AG08395 (cell line): ENCODE results near the gene FAM186B.
A peak's percentile ranks its signal among the peaks of the same experiment; 100 is the strongest.
"Not testable (repeated sequence)": the region's sequence is repeated elsewhere in the genome, so short reads cannot be mapped to it uniquely, and the experiment has no call there.

Source experiments
- DNase-seq: peaks from one replicate; pipeline ENCODE4 v3.0.0; 2012; ENCODE audit warnings: mixed read lengths, low spot score

The FAM186B gene

GRCh38 chr12:49605539-49605938, at the start of gene FAM186B:
Gene FAM186B, minus strand, starts transcription at chr12:49605639. Its CDS starts 162 bp downstream, at chr12:49605477.
- not testable (repeated sequence) for DNase-seq

- no peak for DNase-seq
These were observed 49.3 kb upstream of the FAM186B start for GRCh38 chr12:49654715-49655114.

GRCh38 chr12:49652921-49653520, 47.6 kb upstream of the FAM186B start:
- DNase-seq: no peak

DNA sequence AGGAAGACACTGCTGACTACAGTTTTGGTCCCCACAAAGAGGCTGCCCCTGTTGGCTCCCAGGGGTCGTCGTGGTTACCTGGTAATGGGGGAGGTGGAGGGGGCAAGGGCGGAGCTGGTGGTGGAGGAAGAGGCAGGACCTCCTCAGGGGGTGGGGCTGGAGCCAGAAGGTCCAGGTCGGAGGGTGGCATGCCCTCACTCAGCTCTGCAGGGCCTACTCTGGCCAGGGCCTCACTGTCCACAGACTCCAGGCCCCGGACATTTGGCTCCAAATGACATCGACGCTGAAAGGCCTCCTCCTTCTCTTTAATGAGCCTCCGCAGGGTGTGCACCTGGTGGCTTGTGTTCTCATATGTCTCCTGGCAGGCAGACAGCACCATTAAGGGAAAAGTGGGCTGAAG, 46.4 kb upstream of the FAM186B start:
- no peak for DNase-seq

DNA sequence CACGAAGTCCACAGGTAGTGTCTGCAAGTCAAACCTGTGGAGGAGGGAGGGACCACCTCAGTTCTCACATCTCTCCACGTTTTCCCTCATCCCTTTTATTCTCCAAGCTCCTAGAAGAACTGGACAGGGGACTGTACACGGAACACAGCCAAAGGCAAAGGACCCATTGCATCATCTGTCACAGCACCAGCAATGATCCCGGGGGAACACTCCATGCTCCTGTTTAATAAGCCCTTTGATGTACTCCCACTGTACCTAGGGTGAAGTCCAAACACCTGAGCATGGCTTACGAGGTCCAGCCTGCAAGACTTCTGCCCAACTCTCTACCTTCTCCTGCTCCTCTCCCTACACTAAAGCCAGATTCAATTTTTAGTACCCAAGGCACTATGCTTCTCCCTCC, 44.5 kb upstream of the FAM186B start:
- DNase-seq: no peak

DNA sequence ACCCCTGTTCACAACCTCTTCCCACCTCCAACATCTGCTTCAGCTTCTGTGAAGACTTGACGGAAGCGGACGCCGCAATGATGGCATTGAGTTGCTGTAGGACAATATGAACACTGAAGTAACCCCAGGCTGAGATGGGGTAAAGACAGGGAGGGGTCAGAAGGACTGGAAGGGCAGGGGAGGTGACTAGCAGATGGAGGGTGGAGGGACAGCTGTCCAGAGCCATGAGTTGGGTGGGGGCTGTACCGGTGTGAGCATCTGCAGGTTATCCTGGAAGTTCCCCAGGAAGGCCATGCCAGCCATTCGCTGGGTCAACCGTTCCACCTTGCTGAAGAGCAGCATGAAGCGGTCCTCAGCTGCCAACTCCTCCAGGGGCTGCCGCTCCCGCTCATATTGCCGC, 44.0 kb upstream of the FAM186B start:
- no peak for DNase-seq

GRCh38 chr12:49648712-49649003, 43.2 kb upstream of the FAM186B start:
- DNase-seq: no peak

GRCh38 chr12:49647827-49648711, 42.6 kb upstream of the FAM186B start:
- DNase-seq: no peak

DNA sequence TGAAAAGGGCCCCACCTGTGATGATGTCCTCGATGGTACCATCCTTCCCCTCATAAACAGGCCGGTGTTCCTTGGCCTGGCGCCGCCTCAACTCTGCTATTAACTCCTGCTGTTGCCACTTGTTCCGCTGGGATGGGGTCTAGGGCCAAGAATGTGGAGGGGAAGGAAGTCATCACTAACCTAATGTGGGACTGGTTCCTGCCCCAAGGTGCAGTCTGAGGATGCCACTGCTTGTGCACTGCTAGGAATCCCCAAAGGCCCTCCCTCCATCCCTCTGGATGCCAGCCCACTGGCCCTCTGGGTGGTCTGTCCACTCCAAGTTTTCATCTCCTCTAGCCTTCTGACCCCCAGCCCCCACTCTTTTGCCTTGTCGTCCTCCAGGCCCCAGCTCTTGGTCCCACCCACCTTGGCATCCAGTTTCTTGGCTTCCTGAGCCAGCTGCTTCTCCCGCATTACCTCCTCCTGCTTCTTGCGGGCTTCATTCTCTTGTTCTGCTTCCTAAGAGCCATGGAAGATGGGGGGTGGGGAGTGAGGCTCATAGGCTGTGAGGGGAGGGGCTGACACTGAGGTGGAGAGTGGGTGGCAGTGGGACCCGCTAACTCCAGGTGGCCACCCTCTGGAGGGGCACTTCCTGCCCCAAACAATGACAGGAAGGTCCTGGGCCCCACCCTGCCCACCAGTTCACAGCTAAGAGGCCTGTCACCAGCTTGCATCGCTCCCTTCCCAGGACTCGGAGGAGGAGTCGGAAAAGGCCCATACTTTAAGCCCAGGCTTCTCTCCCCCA, 41.6 kb upstream of the FAM186B start:
- no peak for DNase-seq

DNA sequence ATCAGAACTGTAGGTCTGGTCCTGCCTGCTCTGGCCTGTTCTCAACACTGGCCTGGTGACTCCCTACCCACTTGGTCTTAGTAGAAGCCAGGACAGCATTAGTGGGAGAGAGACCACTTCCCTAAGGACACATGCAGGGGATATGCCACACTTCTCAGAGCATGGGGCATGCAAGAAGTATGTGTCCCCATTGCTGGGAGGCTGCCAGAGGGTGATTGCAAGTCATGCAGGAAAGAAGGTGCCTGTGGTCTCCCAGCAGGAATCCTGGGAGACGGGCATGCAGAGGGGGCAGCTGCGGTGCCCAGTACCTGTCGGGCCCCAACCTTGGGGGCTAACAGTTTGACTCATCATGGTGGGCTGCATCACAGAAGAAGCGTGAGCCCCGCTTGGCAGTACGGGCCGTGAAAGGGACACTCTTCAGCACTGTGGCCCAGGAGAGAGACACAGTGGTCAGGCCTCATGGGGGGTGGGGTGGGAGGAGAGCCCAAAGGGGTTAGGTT, 40.9 kb upstream of the FAM186B start:
- DNase-seq: no peak

- DNase-seq: no peak
These were observed 40.0 kb upstream of the FAM186B start for GRCh38 chr12:49645146-49646039.

DNA sequence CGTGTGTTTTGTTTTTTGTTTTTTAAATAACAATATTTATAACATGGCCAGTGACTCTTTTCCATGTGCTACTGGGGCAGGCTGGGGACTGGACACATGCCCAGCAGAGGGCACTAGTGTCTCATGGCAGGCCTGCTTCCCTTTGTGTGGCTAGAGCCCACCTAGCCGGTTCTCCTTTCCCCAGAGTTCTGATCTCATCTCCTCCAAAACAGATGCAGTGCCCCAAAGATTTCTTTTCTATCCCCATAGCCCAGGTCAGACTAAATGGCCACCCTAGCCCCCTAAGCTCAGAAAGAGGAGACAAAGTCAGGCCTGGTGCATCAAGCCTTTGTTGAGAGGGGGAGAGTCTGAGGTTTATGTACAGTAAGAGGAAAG, 39.2 kb upstream of the FAM186B start:
- peak; percentile 94 for DNase-seq

DNA sequence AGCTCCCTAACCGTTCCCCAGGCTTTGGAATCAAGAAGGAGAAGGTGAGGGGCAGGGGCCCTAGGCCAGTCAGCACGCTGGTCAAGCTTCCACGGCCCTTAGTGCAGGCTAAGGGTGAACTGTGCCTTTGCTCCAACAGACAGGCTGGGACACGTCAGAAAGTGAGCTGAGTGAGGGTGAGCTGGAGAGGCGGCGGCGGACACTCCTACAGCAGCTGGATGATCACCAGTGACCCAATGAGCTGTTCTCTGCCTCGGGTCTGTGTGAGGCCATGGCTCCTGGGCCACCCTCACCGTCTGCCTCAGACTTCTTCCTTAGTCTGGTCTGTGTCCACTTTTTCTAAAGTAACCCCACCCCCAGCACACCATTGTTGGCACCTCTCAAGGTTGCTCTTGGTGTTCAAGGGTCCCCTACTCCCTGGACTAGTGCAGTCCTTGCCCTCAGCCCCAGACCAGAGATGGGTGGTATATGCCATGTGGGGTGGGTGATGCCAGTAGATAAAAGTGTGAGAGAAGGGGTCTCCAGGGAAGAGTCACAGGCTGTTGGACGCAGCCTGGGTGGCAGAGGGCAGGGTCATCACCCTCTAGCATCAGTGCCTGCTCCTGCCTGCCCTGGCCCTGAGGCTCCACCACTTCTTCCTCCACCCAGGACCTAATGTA, 38.7 kb upstream of the FAM186B start:
- no peak for DNase-seq

DNA sequence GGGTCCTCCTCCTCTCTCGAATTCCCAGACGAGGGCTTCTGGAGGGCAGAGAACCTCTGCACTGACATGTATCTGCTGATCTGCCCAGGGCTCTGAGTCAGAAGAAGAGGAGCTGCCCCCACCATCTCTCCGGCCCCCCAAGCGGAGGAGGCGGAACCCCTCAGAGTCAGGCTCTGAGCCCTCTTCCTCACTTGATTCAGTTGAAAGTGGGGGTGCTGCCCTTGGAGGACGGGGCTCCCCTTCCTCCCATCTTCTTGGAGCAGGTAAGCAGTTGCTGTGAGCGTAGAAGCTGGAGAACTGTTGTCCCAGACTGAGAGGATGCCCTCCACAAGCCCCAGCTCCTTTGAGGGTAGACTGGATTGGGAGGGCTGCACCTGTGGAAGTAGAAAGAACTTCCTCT, 37.7 kb upstream of the FAM186B start:
- no peak for DNase-seq

DNA sequence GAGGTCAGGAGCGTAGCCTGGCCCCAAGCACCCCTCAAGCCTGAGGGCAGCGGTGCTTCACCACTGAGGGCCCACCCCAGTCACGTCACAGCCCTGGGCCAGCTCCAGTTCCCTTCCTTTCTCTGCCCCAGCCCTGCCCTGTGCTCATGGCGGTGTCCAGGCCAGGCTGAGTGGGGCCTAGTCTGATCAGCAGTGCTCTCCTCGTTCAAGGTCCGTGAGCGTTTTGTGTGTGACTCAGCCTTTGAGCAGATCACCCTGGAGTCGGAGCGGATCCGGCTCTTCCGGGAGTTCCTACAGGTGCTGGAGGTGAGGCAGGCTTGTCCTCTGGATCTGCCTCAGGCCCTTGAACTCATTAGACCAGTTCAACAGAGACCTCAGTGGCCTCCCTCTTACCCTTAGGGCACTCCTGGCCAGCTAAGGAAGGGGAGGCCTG, 36.9 kb upstream of the FAM186B start:
- no peak for DNase-seq

GRCh38 chr12:49641748-49642369, 36.4 kb upstream of the FAM186B start:
- DNase-seq: no peak

DNA sequence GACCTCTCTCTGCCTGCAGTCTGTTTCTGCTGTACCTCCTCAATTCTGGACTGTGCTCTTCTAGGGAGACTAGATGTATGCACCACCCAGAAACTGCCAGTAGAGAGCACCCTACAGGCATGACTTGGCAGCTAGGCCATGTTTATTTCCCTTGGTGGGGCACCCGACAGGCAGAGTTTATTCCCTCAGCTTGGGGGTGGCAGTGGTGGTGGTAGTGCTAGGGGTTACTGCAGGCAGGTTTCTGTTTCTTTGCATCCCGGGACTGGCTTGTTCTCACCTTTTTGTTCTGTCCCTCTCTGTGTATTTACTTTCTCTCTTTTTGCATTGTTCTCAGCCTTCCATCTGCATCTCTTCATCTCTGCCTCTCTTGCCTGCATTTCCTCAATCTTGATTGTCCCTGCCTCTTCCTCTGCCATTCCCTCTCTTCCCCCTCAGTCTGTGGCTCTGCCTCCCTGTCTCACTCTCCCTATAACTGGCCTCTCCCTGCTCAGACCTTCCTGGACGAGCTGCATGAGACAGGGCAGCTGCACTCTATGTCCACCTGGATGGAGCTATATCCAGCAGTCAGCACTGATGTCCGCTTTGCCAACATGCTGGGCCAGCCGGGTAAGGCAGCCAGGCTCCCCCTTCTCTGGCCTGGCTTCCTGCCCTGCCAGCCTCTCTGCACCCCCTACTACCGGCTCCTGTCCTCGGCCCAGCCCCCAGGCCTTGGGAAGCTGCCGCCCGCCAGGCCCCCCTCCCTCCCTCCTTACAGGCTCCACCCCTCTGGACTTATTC, 31.7 kb upstream of the FAM186B start:
- peak; percentile 83 for DNase-seq

GRCh38 chr12:49636574-49636973, 31.1 kb upstream of the FAM186B start:
- no peak for DNase-seq

DNA sequence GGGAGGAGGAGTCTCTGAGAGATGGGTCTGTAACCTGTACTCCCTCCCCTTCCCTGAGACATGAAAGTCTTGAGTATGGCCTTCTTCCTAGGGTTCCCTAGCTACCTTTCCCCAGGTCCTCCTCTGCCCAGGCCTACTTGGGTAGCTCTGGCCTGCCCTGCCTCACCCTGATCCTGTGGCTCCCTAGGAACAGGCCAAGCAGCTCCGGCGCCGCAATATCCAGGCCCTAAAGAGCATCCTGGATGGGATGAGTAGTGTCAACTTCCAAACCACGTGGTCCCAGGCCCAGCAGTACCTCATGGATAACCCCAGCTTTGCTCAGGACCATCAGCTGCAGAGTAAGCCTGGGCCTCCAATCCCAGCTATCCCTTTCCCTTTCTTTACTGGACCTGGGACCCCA, 30.2 kb upstream of the FAM186B start:
- no peak for DNase-seq

GRCh38 chr12:49635036-49635435, 29.6 kb upstream of the FAM186B start:
- no peak for DNase-seq
